ENCODE data around the gene CCDC187.

Gene CCDC187

DNA sequence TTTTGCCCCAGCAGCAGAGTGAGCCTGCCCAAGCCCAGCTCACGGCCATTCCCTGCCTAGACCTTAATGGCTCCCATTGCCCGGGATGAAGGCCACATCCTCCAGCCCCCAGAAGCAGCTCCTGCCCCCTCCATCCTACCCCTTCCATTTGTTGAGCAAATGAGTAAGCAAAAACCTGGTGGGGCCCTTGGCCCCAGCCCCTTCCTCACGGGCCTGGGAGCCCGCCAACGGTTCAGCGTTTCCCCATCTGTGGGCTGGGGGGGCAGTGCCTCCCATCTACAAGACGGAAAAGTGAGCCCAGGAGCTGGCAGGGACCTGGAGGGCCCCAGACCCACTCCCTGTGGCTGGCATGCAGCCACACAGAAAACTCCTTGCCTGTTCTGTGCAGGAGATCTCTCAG is 4.4 kb downstream of the CCDC187 start:
- DNase-seq (ENCODE audit: low read depth in 2 of 3, low spot score in 2 of 3), result no peak

DNA sequence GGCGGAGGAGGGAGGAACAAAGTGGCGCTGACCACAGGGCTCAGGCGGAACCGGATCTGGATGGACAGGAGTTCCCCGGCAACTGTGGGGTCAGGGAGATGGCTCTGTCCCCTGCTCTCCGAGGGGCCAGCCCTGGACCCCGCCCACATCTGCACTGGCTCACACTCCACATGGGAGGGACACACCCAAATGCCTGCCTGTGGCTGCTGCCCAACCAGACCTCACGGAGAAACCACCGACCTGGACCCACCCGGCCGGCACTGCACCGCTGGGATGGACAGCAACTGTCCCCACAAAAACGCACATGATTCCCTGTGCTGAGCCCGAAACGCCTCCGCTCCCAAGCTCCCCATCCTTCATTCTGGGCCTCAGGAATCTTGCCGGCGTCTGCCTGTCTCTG is 4.8 kb downstream of the CCDC187 start:
- DNase-seq (ENCODE audit: low read depth in 2 of 3, low spot score in 2 of 3), result no peak

DNA sequence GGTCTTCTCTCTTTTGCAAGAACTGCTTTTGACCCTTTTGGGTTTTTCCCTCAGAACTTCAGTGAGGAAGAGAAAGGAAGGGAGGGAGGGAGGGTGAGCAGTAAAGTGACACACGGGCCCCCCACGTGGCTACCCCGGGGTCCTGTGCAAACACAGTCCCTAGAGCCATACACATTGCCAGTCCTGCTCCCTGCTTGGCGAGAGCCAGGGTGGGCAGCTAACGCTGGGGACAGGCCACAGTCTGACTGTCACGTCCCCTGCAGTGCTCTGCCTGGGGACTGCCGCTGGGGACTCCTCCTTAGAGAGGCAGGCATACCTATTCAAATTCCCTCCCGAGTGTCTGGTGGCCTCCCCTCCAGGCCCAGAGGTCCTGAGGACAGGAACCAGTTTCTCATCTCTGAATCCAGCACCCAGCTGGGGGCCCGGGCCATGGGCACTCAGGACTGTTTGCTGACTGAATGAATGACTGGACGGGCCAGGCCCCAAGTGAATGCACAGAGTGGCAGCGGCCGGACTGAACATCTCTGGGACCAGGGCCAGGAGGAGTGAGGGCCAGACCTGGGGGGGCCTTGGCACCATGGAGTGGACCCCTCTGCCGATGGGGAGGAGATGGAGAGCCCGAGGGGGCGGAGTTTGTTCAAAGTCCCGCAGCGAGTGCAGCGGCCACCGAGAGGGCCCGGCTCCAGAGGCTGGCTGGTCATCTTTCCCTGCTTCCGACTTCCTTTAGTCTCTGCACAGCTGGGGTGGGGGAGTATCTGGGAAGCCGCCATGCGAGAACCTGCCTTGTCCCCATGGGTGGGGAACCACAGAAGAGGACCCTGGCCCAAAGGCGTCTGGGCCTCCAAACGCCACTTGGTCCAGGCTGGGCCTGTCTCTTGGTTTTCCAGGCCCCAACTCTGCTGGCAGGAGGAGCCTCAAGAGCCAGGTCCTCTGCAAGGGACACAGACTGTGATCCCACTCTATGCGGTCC is 5.8 kb downstream of the CCDC187 start:
- DNase-seq (ENCODE audit: low read depth in 2 of 3, low spot score in 2 of 3), result no peak

DNA sequence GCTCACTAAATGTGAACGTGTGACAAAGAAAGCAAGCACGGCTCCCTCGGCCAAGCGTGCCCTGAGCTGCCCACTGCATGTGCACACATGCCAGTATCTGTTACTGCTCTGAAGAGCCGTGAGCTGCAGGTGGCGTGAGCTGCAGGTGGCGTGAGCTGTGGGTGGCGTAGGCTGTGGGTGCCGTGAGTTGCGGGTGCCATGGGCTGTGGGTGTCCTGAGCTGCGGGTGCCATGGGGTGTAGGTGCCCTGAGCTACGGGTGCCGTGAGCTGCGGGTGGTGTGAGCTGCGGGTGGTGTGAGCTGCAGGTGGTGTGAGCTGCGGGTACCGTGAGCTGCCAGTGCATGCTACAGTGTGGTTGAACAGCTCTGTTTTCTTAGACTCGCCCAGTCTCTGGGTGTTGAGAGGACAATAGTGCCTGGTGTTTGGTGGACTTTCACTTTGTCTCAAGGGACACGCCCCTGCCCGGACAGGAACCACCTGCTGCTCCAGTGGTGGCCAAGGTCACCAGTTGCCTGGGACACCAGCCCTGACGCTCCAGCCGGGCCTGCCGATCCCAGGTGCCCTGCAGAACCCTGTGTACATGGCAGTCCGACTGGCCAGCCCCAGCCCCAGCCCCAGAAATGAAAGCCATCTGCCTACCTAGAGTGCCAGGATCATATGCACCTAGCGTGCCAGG is 6.7 kb downstream of the CCDC187 start:
- no peak for DNase-seq (ENCODE audit: low read depth in 2 of 3, low spot score in 2 of 3)

DNA sequence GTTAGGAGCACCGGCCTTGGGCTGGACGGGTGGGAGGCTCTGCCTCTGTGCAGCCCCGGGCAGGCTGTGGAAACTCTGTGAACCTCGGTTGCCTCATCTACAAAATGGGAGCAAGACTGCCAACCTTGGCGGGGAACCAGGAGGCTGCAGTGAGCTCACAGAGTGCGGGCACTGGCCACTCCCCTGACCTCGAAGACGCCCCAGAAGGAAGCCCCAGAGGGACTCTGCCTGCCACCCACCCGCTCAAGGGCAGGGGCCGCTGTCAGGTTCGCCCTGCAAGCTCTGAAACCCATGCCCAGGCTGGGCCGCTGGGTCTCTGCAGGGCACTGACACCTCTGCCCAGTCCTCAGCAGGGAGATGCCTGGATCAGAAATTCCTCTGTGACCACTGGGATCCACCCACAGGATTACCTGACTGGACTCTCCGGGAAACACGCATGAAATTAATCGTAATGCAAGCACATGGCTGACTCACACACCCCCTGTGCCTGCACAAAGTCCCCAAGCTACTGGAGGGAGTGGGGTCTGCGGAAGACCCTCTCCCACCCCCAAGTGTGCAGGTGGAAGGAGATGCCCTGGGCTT is 7.4 kb downstream of the CCDC187 start:
- no peak for DNase-seq (ENCODE audit: low read depth in 2 of 3, low spot score in 2 of 3)

DNA sequence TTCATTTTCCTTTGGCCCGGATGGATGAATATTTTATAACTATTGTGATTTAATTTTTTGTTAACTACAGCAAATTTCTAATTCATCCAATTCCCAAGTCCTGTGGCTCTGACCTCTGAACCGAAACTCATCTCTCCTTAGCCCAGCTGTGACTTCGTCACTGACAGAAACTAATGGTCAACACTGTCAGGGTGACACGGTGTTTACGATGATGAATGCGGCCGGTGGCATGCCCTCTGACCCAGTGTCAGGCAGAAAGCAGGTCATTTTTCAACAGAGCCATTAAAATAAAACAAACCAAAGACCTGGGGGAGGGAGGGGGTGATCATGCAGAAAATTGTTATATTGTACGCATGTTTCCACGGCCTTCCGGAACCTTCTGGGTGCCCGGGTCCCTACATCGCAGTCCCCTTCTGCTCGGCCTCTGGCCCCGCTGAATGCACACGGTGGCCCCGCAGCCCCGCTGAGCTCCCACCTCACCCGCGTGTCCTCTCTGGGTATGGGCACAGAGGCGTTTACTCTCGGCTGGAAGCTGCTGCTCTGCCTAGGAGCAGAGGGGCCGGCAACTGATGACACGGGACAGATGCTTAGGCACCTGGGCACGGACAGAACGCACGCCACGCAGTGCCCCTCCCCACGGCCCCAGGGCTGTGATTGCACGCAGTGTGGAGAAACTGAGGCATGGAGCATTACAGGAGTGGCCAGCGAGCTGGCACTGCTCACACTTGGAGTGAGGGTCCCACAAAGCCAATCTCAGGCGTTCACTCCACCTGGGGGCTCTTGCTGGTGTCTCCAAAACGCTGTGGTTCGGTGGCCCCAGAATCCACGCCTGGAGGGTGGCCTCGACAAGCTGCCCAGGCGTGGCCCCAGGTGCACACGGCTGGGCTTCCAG is 8.1 kb downstream of the CCDC187 start:
- no peak for DNase-seq (ENCODE audit: low read depth in 2 of 3, low spot score in 2 of 3)

DNA sequence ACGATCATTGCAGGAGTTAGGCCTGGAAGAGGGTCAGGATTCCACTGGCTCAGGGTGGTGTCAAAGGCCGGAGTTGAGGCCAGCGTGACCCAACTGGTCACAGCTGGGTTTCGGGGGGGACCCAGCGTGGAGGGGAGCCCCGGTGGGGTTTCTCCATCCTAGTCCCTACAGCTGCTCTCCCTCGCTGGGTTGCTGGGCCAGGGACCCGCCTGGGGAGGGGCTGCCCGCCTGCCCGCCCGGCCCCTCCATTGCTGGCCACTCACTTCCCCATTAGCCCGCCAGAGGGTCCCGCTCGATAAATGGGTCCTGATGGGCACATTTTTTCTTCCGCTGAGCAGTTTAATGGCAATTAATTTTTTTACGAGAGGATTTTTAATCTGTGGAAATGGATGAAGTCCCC is 8.8 kb downstream of the CCDC187 start:
- no peak for DNase-seq (ENCODE audit: low read depth in 2 of 3, low spot score in 2 of 3)

DNA sequence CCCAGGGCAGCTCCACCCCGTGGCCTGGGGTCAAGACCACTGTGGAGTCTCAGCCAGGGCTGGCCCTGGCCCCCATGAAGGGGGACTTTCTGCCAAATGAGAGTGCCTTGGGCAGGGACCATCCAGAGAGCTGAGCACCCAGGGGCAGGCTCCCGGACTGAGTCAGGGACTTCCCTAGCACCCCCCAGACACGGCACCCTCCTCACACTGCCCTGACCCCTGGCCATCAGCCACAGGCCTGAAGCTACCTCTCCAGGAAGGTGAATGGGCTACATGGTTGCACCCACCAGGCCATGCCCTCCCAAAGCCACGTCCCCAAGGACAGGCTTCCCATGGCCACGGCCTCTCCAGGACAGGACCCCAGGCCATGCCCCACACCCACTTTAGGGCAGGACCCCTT is 9.5 kb downstream of the CCDC187 start:
- DNase-seq (ENCODE audit: low read depth in 2 of 3, low spot score in 2 of 3), result no peak

DNA sequence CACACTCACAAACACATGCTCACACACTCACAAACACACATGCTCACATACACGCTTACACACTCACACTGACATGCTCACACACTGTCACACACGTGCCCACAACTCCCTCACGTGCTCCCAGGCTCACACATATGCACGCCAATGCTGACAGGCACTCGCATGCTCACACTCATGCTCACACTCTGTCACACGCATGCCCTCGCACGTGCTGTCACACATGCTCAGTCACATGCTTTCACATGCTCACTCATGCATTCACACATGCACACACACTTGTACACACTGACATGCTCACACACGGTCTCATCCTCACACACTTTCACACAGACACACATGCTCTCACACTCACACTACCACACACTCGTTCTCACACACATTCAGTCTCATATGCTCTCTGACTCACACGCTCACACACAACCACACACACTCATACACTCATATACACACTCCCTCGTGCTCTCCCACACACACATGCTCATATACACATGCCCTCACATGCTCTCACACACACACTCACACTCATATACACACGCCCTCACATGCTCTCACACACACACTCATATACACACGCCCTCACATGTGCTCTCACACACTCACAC is 10.3 kb downstream of the CCDC187 start:
- no peak for DNase-seq (ENCODE audit: low read depth in 2 of 3, low spot score in 2 of 3)

DNA sequence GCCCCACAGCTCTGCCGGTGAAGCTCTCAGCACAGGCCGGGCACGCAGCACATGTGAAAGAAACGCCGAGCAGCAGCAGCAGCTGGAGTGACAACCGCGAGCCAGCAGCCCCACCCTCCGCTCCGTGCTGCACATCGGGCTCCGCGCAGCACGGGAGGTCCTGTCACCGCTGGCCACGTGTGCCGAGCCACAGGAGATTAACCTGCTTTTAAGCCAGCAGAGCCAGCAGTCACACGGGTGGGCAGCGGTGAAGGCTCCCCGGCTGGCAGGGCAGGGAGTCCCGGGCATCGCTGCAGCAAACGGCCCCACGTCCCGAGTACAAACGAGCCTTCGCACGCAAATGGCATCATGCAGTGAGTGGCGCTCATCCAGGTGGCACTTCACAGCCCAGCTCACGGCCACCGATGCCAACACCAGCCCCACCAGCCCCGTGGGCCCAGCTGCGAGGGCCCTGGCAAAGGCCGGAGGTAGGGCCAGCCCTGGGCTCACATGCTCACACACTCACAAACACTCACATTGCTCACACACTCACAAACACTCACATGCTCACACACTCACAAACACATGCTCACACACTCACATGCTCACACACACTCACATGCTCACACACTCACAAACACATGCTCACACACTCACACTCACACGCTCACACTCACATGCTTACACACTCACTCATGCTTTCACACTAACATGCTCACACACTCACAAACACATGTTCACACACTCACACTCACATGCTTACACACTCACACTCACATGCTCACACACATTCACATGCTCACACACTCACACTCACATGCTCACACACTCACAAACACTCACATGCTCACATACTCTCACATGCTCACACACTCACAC is 11.1 kb downstream of the CCDC187 start:
- DNase-seq (ENCODE audit: low read depth in 2 of 3, low spot score in 2 of 3), result no peak

DNA sequence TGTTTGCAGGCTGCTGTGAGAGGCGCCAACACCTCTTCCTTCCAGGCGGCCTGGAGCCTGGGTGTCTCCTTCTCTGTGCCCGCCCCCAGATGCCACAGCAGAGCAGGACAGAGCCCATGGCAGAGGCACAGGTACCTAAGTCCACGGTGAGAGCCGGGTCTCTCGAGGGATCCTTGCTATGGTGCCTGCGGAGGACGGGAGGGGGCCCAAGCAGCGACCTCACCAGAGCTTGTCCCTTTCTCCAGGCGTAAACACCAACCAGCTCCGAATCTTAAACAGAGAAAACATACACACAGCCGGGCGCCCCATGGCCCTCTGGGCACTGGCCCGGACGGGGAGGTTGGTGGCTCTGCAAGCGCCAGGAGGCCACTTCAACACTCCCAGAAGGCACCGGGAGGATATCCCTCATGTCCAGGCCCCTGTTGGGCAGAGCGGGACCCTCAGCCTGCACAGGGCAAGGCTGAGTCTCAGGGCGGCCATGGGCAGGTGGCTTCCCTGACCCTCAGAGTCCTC is 11.8 kb downstream of the CCDC187 start:
- DNase-seq (ENCODE audit: low read depth in 2 of 3, low spot score in 2 of 3), result no peak

DNA sequence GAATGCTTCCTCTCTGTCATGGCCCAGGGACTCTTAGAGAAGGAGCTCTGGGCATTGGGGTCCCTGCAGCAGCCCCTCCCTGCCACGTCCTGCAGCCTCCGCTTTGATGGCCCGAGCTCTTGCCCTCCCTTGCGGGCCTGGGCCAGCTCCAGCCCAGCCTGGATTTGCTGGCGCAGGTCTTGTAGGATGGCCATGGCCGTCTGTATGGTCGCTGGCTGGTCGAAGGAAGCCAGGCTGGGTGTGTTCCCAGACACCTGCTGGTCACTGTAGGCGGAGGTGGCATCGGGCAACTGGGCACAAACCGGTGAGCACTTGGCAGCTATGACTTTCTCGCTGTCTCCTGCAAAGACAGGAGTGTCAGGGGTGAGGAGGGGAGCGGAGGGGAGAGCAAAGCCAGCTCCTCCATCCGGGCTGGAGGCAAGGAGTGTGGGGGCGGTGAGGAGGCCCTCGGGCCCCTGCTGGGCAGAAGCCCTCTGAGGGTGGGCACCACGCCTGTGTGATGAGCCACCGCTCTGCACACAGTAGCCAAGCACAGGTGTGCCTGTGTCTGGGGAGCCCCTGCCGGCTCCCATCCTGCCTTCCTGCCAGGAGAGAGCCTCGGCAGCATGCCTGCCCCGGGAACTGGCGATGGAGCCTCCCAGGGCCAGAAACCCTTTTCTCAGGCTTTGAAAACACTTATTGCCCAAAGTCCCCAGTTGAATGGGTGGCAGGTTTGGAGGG is 12.4 kb downstream of the CCDC187 start:
- DNase-seq (ENCODE audit: low read depth in 2 of 3, low spot score in 2 of 3), result no peak

DNA sequence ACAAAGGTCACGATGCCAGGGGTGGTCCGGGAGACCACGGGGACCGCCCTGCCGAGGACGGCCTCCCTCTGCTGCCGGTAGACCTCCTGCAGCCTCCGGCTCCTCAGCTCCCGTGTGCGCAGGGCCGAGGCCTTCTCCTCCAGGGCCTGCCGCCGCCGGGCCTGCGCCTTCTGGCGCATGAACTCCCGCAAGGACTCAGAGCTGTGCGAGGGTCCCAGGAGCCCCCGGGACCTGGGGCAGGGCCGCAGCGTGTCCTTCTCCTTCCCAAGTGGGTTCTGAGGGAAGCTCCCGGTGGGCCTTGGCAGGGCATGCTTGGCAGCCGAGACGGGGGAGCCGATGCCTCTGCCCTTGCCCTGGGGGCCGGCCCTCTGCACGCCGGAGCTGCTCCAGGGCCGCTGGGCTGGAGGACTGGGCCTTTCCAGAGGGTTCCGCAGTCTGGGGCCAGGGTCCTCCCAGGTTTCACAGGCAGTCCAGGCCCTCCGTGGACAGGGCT is 13.3 kb downstream of the CCDC187 start:
- DNase-seq (ENCODE audit: low read depth in 2 of 3, low spot score in 2 of 3), result no peak

DNA sequence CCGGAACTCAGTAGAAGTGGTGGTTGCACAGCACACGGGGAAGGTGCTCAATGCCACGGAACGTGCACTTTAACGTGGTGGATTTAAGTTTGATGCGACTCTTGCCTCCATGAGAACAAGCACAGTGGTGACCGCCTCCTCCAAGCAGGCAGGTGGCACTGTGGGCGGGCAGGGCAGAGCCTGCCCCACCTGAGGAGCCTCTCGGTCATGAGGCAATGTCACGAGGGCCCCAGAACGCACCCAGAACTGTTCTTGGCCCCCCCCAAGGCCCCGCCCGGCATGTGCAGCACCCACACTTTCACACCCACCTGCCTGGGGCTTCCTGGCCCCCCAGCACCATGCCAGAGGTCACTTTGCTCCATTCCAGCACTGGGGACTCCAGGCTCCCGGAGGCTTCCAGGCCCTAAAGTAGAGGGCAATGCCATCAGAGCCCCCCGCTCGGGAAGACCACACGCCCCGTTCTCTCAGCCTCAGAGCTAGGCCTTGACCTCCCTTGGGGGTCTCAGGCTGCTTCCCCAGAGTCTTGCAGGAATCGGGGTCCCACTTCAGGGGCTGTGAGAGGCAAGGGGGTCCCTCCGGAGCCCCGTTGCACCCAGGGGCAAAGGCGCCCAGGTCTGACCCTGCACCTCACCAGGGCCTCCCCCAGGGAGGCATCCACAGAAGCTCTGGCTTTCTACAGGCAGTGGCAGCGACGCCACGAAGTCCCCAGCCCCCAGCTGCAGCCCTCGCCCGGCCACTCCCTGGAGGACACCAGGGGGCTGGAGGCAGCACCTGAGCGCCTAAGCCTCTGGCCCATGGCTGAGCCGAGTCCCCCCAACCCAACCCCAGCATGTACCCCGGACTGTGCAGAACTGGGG is 14.0 kb downstream of the CCDC187 start:
- DNase-seq (ENCODE audit: low read depth in 2 of 3, low spot score in 2 of 3), result no peak

DNA sequence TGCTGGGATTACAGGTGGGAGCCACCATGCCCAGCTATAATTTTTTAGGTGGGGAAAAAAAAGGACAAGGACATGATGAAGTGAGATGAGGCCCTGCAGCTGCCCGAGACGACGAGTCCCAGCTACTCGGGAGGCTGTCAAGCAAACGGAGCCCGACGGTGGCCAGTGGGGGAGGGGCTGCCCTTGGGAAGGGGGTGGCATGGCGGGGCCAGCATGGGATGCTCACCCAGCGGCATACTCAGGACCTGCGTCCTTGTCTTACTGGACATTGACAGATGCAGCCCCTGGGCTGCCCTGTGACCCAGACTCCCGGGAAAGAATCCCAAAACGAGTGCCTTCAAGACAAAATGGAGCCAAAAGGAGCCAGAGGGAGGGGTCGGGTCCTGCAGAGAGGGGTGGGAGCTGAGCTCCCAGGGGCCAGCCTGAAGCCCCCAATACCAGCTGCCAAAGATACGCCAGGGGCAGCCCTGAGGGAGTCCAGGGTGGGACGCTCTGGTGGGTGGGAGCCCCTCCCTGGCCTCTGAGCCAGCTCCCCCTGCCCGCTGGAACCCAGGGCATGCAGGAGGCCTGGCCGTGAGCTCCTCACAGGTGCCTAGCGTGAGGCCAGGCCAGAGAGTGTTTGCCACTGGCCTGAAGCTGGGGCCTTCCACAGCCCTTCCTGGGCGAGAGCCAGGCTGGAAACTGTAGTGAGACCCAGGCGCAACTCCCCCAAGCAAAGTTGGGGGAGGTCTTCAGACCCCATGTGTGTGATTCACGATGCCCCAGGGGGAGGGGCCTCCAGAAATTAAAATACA is 15.7 kb downstream of the CCDC187 start:
- no peak for DNase-seq (ENCODE audit: low read depth in 2 of 3, low spot score in 2 of 3)

DNA sequence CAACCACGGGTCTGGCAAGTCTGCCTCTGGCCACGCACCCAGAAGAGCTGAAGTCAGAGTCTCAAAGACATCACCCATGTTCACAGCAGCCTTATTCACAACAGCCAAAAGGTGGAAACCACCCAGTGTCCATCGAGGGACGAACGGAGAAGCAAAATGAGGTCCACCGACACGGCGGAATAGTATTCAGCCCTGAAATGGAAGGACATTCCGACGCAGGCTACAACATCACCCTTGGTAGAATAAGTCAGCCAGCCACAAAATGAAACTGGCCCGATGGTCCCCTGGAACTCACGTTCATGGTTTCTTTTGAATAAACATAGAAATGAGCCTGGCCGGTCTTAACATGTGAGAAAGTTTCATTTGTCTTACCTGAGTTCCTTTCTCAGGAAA is 16.9 kb downstream of the CCDC187 start:
- DNase-seq (ENCODE audit: low read depth in 2 of 3, low spot score in 2 of 3), result no peak

DNA sequence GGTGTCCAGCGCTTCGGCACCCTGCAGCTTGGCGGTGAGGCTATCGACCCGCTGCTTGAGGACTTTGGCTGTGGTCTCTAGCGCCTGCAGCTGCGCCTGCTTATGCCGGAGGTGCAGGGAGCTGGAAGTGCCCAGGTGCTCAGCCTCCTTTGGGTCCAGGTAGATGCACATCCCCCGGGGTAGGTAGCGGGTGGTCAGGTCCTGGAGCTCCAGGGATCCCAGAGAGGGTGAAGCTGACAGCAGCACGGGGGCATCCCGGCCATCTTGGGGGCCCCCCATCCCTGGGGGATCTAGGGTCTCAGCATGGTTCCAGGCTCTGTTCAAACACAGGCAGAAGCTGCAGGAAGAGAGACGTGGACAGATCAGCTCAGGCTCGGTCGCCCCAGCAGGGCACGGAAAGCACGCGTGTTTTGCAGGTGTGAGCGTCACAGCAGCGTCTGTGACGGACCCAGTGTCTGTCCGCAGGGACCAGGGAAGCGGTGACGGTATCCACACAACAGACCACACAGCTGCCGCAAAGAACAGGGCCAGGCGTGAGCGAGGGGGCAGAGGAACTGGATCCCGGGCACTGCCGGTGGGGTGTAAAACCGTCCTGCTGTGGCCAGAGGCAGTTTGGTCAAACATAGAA is 17.4 kb downstream of the CCDC187 start:
- DNase-seq (ENCODE audit: low read depth in 2 of 3, low spot score in 2 of 3), result no peak
